HG03520 (cell line): Measurements from ENCODE around the gene ALOXE3.

Source experiments
- ATAC-seq: cut with Tn5 transposase; IDR thresholded peaks from one replicate; pipeline ENCODE4 v1.9.1; 2021; ENCODE audit warnings: mild to moderate bottlenecking, moderate library complexity; ENCODE audit not compliant: unreplicated experiment

Gene ALOXE3

DNA sequence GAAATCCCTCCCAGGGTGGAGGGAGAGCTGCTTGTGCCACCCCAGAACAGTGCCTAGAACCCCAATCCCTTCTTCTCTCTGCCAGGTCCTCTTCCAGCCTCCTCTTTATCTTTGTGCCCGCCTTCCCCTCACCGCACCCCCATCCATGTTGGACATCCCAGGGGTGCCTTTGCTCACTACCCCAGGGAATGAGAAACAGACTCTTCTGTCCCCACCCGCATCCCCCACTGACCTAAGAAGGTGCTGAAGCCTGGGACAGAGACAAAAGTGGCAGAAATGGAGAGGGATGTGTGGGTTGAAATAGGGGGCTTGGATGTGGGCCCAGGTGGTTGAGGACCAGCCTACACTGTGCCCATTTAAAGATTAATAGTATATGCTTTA, 62.5 kb downstream of the ALOXE3 start:
- no peak for ATAC-seq

DNA sequence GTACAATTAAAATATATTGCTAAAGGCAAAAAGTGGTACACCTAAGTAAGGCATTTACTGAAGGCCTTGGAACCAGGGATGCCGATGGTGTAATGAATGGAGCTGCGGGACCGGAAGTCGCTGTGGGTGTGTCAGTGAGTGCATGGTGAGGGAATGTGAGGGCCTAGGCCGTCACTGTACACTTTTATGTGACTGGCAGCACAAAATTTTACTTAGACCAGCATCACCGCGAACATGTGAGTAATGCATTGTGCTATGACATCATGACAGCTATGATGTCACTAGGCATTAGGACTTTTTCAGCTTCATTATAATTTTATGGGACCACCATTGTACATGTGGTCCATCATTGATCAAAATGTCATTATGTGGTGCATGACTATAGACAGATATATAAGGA, 64.7 kb downstream of the ALOXE3 start:
- no peak for ATAC-seq

DNA sequence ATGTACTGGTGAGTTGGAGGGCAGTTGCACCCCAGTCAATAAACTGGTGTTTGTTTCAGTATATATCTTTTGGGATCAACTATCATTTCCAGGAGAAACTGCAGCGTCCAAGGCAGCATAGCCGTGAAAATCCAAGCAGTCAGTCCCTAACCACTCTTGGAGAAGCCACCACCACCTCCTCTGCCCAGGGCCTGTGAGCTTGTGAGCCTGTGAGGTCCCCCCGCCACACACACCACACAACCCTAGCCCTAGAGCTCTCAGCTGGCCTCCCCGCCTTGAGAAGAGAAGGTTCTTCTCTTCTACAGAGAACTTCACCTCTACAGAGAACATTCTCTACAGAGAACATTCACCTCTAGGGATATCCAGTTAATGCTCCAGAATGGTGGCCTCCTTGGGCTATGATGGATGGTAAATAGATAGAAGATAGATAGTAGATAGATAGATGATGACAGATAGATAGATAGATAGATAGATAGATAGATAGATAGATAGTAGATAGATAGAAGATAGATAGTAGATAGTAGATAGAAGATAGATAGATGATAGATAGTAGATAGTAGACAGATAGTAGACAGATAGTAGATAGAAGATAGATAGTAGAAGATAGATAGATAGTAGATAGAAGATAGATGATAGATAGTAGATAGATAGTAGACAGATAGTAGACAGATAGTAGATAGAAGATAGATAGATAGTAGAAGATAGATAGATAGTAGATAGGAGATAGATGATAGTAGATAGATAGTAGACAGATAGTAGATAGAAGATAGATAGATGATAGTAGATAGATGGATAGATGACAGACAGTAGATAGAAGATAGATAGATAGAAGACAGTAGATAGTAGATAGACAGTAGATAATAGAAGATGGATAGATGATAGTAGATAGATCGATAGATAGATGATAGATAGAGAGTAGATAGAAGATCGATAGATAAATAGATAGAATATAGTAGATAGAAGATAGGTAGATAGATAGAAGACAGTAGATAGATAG, 65.8 kb downstream of the ALOXE3 start:
- ATAC-seq: no peak

DNA sequence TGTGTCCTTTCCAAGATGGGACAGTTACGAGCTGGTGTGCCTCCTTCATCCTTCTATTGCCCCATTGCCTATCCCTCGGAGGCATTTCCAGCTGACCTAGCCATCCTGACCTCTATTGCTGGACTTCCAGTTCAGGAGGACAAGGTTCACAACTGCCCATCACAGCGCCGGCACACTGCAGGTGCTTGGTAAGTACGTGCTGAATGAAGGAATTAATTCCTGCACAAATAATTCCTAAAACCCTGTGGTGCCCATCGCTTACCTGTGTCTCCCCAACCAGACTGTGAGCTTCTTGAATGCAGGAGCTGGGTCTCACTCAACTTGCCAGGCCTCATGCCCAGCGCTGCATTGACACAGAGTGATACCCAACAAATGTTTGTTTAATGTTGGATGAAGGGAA, 66.5 kb downstream of the ALOXE3 start:
- no peak for ATAC-seq

DNA sequence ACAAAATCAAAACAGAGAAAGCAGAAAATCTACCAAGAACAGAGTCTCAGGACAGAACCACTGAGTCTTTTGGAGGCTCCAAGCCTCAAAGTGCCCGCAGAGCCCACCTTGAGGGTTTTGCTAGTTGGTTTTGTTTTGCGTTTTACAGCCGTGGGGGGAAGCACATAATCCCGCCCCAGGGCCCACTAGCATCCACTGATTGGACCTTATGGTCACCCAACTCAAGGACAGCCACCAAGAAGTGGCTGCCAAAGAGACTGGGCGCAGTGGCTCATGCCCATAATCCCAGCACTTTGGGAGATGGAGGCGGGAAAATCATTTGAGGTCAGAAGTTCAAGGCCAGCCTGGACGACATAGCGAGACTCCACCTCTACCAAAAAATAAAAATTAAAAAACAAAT, 69.6 kb downstream of the ALOXE3 start:
- no peak for ATAC-seq

DNA sequence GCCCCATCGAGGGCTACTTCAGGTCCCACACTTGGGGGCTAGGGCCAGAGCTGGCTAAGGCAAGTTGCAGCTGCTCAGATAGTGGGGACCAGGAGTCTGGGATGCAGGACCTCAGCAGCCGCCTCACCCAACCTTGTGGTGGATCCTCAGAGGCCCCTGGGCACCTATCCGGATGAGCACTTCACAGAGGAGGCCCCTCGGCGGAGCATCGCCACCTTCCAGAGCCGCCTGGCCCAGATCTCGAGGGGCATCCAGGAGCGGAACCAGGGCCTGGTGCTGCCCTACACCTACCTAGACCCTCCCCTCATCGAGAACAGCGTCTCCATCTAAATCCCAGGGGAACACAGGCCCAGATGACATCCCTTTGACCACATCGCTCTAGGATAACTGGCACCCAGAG, 70.1 kb downstream of the ALOXE3 start:
- ATAC-seq: no peak

DNA sequence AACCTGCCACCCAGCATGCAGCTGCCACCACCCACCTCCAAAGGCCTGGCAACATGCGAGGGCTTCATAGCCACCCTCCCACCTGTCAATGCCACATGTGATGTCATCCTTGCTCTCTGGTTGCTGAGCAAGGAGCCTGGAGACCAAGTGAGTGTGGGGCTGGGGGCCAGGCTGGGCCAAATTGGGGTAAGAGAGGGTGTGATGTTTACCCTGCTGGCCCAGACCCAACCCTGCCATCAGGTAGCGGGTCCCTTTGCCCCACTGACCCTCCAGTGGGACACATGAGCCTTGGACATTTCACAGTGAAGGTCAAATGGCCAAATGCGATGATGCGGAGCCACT, 70.6 kb downstream of the ALOXE3 start:
- ATAC-seq: no peak

DNA sequence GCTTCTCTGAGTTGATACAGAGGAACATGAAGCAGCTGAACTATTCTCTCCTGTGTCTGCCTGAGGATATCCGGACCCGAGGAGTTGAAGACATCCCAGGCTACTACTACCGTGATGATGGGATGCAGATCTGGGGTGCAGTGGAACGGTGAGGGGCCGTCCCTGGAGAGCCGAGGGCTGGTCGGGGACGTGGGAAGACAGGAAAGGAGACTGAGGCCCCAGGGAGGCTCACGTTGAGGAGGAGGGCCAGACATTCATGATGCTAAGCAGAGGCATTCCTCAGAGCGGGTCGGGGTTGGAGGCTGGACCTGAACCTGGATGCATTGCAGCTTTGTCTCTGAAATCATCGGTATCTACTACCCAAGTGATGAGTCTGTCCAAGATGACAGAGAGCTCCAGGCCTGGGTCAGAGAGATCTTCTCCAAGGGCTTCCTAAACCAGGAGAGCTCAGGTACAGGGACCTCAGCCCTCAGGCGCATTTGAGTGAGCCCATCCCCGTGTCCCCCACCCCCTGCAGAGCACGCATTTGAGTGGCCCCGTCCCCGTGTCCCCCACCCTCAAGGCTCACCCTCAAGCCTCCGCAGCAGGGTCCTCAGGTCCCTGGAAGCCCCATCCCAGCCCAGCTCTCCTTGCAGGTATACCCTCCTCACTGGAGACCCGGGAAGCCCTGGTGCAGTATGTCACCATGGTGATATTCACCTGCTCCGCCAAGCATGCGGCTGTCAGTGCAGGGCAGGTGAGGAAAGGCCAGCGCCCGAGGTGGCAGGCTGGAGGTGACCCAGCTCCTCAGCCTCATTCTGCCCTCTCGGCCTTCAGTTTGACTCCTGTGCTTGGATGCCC, 71.2 kb downstream of the ALOXE3 start:
- no peak for ATAC-seq

DNA sequence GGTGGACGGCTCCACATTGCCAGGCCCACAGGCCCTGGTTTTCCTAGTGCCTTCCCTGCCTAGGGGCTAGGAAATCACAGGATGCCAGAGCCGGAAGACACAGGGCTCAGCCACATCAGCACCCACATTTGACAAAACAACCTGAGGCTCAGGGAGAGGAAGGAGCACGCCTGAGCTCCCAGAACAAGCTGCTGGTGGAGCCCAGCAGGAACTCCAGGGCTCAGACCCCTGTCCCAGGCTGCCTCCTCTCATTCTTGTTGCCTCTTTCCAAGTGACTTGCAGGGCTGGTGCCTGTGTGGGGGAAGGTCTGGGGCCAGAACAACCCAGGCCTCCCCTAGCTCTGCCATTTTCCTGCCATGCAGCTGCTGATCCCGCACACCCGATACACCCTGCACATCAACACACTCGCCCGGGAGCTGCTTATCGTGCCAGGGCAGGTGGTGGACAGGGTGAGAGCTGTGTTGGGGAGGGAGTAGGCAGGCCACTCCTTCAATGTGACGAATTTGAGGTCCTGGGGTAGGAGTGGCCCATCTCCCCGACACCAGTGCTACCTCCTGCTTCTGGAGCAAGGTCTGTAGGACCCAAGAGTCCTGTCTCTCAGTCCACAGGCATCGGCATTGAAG, 71.9 kb downstream of the ALOXE3 start:
- ATAC-seq: no peak
